GM12864 (cell line): ENCODE data around the gene CD80.
A peak's percentile ranks its signal among the peaks of the same experiment; 100 is the strongest.

ENCODE experiments used
- DNase-seq: peaks from one replicate; pipeline ENCODE4 v3.0.0-alpha.2; 2011; ENCODE audit warnings: low read depth
- H3K4me3 ChIP-seq: 2 replicates; pipeline ENCODE4 v1.5.1; 2011; ENCODE audit warnings: mild to moderate bottlenecking, low read depth, low read length, control low read depth
- TF ChIP-seq, protein P1 (sequence below): IDR thresholded peaks from 2 replicates; pipeline ENCODE4 v1.5.1; 2011; ENCODE audit warnings: low read depth, mild to moderate bottlenecking, moderate library complexity, low read length, control low read depth, inconsistent platforms; ENCODE audit errors: missing control alignments

The CD80 gene, protein sequence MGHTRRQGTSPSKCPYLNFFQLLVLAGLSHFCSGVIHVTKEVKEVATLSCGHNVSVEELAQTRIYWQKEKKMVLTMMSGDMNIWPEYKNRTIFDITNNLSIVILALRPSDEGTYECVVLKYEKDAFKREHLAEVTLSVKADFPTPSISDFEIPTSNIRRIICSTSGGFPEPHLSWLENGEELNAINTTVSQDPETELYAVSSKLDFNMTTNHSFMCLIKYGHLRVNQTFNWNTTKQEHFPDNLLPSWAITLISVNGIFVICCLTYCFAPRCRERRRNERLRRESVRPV

DNA sequence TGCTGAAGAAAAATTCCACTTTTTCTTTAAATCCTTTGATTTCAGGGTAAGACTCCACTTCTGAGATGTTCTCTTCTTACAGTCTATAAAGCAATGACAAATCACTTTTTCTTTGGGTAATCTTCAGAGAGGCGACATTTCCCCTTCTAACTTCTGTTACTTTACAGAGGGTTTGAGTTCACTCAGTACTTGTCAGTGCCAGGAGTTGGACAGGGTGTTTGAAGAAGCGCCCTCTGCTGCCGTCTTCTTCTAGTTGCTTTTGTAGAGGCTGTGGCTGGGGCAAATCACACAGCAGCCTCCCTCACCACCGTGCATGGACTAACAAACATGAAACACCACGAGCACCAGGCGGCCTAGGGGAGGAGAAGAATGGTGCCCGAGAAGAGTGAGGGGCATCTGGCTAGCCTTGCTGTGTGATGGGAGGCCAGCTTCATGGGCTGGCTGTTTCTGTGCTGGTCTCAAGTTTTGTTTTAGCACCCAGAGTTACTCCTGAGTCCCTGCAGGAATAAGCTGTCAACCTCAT is at the start of gene CD80:
CD80 (minus strand) TSS at position 174 of the 523 bp plus-strand sequence. CDS start 1,886 bp downstream, outside the sequence.
- peak within 1 kb of the TSS; percentile 82 for H3K4me3 ChIP-seq
- DNase-seq = peak; percentile 90
- TF ChIP-seq, protein P1, sequence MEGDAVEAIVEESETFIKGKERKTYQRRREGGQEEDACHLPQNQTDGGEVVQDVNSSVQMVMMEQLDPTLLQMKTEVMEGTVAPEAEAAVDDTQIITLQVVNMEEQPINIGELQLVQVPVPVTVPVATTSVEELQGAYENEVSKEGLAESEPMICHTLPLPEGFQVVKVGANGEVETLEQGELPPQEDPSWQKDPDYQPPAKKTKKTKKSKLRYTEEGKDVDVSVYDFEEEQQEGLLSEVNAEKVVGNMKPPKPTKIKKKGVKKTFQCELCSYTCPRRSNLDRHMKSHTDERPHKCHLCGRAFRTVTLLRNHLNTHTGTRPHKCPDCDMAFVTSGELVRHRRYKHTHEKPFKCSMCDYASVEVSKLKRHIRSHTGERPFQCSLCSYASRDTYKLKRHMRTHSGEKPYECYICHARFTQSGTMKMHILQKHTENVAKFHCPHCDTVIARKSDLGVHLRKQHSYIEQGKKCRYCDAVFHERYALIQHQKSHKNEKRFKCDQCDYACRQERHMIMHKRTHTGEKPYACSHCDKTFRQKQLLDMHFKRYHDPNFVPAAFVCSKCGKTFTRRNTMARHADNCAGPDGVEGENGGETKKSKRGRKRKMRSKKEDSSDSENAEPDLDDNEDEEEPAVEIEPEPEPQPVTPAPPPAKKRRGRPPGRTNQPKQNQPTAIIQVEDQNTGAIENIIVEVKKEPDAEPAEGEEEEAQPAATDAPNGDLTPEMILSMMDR = peak; percentile 69

DNA sequence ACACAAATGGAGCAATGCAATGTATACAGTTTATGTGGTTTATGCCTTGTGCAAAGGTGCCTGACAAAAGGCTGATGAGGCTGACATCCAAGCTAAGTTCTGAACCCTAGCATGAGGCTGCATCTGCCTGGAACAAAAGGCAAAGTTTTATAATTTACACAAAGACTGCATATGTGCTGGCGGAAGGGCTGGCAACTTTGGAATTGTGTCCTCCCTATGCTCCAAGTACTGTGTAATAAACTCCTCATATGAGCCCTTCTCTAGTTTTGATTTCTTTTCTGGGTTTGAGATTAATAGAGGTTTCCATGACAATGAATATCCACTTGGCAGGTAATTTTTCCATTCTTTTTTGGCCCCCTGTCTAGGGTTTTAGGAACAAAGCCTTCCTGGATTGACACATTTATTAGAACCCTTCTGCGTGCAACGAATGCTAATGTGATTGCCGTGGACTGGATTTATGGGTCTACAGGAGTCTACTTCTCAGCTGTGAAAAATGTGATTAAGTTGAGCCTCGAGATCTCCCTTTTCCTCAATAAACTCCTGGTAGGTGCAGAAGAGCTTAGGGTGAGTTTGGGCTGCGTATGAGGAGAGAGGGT is 49.1 kb upstream of the CD80 start:
- TF ChIP-seq, protein P1 = no peak
- H3K4me3 ChIP-seq = no peak overlapping the region
- DNase-seq = no peak

DNA sequence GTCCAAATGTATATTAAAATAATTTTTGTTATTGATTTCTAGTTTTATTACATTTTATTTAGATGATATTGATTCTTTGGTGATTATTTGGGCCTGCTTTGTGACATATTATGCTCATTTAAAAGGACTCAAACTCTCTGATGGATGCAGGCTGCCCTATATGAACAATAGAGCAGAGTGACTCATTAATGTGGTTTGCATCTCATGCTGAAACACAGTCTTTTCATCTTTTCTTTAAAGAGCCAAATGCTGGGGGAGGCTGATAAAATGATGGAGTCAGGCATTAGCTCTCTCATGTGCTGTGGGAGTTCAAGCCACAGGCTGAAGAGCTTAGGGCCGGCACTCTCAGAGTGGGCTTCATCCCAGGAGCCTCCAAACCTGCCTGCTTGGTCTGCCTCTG is 45.5 kb upstream of the CD80 start:
- no peak for DNase-seq
- TF ChIP-seq, protein P1 = no peak
- H3K4me3 ChIP-seq = no peak overlapping the region

DNA sequence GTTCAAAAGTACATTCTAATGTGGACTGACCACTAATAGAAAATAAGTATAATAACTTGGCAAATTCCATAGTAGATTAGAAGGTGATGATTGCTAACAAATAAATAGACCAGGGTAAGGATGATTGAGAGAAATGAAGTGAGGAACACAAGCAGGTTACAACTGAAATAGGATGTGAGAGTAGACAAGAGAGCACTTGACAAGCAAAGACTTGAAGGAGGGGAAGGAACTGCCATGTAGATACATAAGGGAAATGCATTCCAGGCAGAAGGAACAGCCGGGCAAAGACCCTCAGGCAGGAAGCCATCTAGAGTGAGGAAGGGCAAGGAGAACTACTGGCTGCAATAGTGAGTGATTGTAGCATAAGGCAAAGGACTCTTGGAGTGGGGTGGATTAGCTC is 43.3 kb upstream of the CD80 start:
- no peak for DNase-seq
- H3K4me3 ChIP-seq = no peak overlapping the region
- TF ChIP-seq, protein P1 = no peak

DNA sequence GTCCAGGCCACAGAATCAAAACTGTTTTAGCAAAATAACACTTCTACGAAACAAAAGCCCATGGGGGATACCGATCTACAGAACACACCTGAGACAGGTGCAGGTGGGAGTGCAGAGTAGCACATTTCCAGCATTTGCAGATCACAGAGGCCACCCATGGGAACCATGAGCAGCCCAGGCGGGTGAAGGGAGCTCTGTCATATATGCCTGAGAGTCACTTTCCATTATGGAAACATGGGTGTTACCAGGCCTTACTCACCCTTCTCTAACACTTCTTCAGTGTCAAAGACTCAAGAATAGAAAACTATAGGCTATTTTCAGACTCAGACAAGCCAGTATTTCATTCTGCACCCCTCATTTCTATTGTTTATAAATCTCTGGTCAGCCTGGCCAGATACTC is 41.7 kb upstream of the CD80 start:
- DNase-seq = no peak
- H3K4me3 ChIP-seq = no peak overlapping the region; the same call in 1 of the 2 replicates
- TF ChIP-seq, protein P1 = no peak

DNA sequence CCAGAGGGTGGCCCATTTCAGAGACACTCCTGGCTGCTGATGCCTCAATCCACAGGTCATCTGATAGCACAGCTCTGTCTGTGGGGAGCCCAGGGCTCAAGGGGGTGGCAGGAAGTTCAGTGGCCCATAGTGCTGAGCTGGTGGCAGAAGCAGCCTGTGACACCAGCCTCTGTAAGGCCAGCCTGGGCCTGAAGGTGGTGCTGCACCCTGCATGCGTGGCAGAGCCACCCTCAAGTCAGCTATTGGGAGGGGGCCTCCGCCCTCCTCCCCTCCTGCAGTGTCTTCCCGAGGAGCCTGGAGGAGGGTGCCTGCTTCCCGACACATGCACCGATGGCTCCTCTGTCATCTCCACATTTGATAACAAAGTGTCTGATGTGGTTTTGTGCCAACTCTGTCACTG is 41.3 kb upstream of the CD80 start:
- TF ChIP-seq, protein P1 = peak; percentile 97
- peak; percentile 67 for DNase-seq
- peak overlapping the region; percentile 22; the same call in 1 of the 2 replicates for H3K4me3 ChIP-seq
